Osteocyte (in vitro differentiated cells): ENCODE results near the gene DUSP15. TPM values are rescaled to one million over a fixed set of nuclear protein-coding genes. Genes with fewer than 3 reads are reported as not detected.
"Not testable (repeated sequence)": the region's sequence is repeated elsewhere in the genome, so short reads cannot be mapped to it uniquely, and the experiment has no call there.

ENCODE experiments used
- DNase-seq: peaks from one replicate; pipeline ENCODE4 v3.0.0; 2021; ENCODE audit warnings: mixed read lengths; ENCODE audit not compliant: unreplicated experiment; ENCODE audit errors: extremely low spot score
- H3K27ac Mint-ChIP-seq: one replicate; pipeline ENCODE4 v1.8.0; 2021; ENCODE audit warnings: mild to moderate bottlenecking, mixed read lengths; ENCODE audit not compliant: unreplicated experiment
- H3K27me3 Mint-ChIP-seq: one replicate; pipeline ENCODE4 v1.8.0; 2021; ENCODE audit warnings: mixed read lengths; ENCODE audit not compliant: unreplicated experiment
- H3K36me3 Mint-ChIP-seq: one replicate; pipeline ENCODE4 v1.8.0; 2021; ENCODE audit warnings: mixed read lengths; ENCODE audit not compliant: unreplicated experiment
- H3K4me1 Mint-ChIP-seq: one replicate; pipeline ENCODE4 v1.8.0; 2021; ENCODE audit warnings: mixed read lengths; ENCODE audit not compliant: unreplicated experiment
- H3K4me3 Mint-ChIP-seq: one replicate; pipeline ENCODE4 v1.8.0; 2021; ENCODE audit warnings: mild to moderate bottlenecking, moderate library complexity, mixed read lengths; ENCODE audit not compliant: unreplicated experiment
- H3K9me3 Mint-ChIP-seq: one replicate; pipeline ENCODE4 v1.8.0; 2021; ENCODE audit warnings: mixed read lengths; ENCODE audit not compliant: unreplicated experiment
- total RNA-seq: library from RNA; stranded (reverse); gene quantifications from 2 replicates; pipeline ENCODE4 v1.2.1, GENCODE V29; 2021
- TF ChIP-seq, protein P1 (sequence below): fragments of 200-600 bp; sonication (generic); IDR thresholded peaks from 2 replicates; pipeline ENCODE4 v1.5.0; 2021; ENCODE audit warnings: antibody characterized with exemption, mild to moderate bottlenecking, moderate library complexity

Gene DUSP15
- total RNA-seq, 1 donor from 2014 or later: 3.2 TPM

DNA sequence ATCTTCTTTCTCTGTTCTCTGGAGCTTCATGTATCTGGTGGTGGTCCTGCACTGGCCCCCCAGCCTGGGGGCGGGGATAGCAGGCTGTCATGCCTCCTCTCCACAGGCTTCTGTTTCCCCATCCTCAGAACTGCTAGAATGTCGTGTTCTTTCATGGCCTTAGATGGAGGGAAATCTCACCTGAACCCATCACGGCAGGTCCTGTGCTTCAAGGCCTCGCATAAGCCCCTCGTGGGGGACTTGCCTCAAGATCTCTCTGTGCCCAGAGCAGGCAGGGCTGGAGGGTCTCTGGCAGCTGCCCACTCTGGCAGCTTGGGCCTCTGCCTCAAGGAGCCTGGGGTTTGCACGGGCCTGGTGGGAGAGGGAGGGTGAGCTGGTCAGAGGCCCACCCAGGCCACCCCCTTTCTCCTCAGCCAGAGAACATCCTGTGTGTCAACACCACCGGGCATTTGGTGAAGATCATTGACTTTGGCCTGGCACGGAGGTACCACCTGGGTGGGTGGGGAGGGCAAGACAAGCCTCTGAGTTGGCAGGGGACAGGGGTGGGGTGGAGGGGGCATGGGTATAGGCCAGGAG is 39.8 kb downstream of the DUSP15 start:
- no peak overlapping the region for H3K4me3 Mint-ChIP-seq
- no peak overlapping the region for H3K27ac Mint-ChIP-seq
- TF ChIP-seq, protein P1, sequence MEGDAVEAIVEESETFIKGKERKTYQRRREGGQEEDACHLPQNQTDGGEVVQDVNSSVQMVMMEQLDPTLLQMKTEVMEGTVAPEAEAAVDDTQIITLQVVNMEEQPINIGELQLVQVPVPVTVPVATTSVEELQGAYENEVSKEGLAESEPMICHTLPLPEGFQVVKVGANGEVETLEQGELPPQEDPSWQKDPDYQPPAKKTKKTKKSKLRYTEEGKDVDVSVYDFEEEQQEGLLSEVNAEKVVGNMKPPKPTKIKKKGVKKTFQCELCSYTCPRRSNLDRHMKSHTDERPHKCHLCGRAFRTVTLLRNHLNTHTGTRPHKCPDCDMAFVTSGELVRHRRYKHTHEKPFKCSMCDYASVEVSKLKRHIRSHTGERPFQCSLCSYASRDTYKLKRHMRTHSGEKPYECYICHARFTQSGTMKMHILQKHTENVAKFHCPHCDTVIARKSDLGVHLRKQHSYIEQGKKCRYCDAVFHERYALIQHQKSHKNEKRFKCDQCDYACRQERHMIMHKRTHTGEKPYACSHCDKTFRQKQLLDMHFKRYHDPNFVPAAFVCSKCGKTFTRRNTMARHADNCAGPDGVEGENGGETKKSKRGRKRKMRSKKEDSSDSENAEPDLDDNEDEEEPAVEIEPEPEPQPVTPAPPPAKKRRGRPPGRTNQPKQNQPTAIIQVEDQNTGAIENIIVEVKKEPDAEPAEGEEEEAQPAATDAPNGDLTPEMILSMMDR: no peak
- H3K36me3 Mint-ChIP-seq: no peaks in the 10 kb centered on the region
- H3K4me1 Mint-ChIP-seq: peaks cover 3% of the 10 kb centered on the region
- H3K27me3 Mint-ChIP-seq: no peaks in the 10 kb centered on the region
- DNase-seq: no peak
- H3K9me3 Mint-ChIP-seq: no peaks in the 10 kb centered on the region

DNA sequence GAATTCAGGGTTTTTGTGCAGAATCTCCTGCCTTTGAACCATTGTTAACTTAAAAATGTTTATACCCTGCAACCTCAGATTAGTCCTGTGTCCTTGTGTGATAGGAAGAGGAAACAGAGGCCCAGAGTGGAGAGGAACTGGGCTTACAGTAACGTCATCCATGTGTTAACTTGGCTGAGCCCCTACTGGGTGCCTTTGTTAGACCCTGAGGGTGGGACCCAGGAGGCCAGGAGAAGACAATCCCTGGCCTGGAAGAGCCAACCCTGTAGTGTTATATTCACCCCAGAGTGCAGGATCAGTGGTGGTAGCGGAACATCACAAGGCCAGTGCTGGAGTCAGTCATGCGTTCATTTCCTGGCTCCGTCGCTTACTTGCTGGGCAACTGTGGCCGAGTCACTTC is 40.6 kb downstream of the DUSP15 start:
- Mint-ChIP-seq H3K27ac (no peak overlapping the region), H3K4me3 (no peak overlapping the region), H3K4me1 (peaks cover 3% of the 10 kb centered on the region), H3K27me3 (no peaks in the 10 kb centered on the region), H3K36me3 (no peaks in the 10 kb centered on the region), H3K9me3 (no peaks in the 10 kb centered on the region)
- DNase-seq: no peak
- TF ChIP-seq, protein P1: no peak

DNA sequence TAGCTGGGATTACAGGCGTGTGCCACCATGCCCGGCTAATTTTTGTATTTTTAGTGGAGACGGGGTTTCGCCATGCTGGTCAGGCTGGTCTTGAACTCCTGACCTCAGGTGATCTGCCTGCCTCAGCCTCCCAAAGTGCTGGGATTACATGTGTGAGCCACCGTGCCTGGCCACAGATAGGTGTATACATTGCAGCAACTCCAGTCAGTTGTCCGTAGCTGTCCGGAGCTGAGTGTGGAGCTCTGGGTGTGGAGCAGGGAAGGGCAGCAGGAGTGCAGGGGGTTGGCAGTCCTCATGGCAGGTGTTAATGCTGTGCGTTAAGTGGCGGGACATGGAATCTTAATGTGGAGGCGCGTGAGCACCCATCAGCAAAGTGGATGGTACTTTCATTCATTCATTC is 42.3 kb downstream of the DUSP15 start:
- H3K27me3 Mint-ChIP-seq, H3K27ac Mint-ChIP-seq, H3K4me3 Mint-ChIP-seq, H3K4me1 Mint-ChIP-seq, H3K9me3 Mint-ChIP-seq, H3K36me3 Mint-ChIP-seq, DNase-seq: not testable (repeated sequence)

DNA sequence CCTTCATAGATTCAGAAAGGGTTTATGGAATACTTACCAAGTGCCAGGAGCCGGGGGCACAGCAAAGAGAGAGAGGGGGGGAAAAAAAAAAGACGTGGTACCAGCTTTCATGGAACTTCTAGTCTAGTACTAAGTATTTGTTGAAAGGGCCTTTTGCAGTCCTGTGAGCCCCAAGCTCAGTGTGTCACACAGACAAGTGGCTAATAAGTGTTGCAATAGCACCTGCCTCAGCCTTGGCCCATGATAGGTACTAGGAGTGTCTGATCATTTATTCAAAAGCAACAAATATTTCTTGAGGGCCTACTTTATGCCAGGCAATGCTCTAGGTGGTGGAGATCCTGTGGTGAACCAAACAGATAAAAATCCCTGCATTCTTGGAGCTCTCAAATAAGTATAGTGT is 43.3 kb downstream of the DUSP15 start:
- Mint-ChIP-seq H3K36me3 (no peaks in the 10 kb centered on the region), H3K4me1 (peaks cover 9% of the 10 kb centered on the region), H3K4me3 (no peak overlapping the region), H3K27ac (no peak overlapping the region), H3K27me3 (no peaks in the 10 kb centered on the region), H3K9me3 (no peaks in the 10 kb centered on the region)
- TF ChIP-seq, protein P1: no peak
- DNase-seq: no peak

DNA sequence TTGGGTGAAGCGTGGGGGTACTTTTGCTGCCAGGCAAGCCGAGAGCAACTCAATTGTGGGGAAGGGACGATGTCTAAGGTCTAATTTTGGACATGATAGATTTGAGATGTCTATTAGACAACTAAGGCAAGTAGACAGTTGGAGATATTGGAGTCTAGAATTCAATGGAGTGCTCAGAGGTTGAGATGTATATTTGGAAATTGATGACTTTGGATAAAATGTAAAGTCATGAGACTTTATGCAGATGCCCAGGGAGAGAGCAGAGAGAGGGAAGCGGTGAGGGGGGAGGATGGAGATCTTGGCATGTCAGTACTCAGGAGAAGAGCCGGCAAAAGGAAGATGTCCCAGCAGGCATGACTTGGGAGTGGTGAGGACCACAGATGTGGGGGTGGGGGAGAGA is 44.3 kb downstream of the DUSP15 start:
- no peaks in the 10 kb centered on the region for H3K9me3 Mint-ChIP-seq
- TF ChIP-seq, protein P1: no peak
- no peaks in the 10 kb centered on the region for H3K27me3 Mint-ChIP-seq
- peaks cover 14% of the 10 kb centered on the region for H3K4me1 Mint-ChIP-seq
- no peak overlapping the region for H3K4me3 Mint-ChIP-seq
- H3K27ac Mint-ChIP-seq: no peak overlapping the region
- no peak for DNase-seq
- no peaks in the 10 kb centered on the region for H3K36me3 Mint-ChIP-seq
